Astrocyte of the cerebellum (primary cell): ENCODE results near the gene ROR1.

ENCODE experiments used
- DNase-seq: peaks from one replicate; pipeline ENCODE4 v3.0.0-alpha.2; 2011; ENCODE audit warnings: low read depth
- H3K4me3 ChIP-seq: 2 replicates; pipeline ENCODE4 v1.5.1; 2011; ENCODE audit warnings: mild to moderate bottlenecking, low read depth, low read length, moderate library complexity
- in situ Hi-C: cut with HindIII; loops from 2 replicates; pipeline ENCODE4 v1.10.0; 2017; ENCODE audit warnings: low sequenced_read_pairs
- TF ChIP-seq, protein P1 (sequence below): IDR thresholded peaks from 2 replicates; pipeline ENCODE4 v1.5.1; 2012; ENCODE audit warnings: low read length, low read depth, moderate library complexity, mild to moderate bottlenecking; ENCODE audit errors: missing control alignments

The ROR1 gene

GRCh38 chr1:63843884-63844283, 70.1 kb downstream of the ROR1 start:
- TF ChIP-seq, protein P1, sequence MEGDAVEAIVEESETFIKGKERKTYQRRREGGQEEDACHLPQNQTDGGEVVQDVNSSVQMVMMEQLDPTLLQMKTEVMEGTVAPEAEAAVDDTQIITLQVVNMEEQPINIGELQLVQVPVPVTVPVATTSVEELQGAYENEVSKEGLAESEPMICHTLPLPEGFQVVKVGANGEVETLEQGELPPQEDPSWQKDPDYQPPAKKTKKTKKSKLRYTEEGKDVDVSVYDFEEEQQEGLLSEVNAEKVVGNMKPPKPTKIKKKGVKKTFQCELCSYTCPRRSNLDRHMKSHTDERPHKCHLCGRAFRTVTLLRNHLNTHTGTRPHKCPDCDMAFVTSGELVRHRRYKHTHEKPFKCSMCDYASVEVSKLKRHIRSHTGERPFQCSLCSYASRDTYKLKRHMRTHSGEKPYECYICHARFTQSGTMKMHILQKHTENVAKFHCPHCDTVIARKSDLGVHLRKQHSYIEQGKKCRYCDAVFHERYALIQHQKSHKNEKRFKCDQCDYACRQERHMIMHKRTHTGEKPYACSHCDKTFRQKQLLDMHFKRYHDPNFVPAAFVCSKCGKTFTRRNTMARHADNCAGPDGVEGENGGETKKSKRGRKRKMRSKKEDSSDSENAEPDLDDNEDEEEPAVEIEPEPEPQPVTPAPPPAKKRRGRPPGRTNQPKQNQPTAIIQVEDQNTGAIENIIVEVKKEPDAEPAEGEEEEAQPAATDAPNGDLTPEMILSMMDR = no peak
- H3K4me3 ChIP-seq = no peak overlapping the region
- in situ Hi-C loops = no loop called here
- DNase-seq = no peak

DNA sequence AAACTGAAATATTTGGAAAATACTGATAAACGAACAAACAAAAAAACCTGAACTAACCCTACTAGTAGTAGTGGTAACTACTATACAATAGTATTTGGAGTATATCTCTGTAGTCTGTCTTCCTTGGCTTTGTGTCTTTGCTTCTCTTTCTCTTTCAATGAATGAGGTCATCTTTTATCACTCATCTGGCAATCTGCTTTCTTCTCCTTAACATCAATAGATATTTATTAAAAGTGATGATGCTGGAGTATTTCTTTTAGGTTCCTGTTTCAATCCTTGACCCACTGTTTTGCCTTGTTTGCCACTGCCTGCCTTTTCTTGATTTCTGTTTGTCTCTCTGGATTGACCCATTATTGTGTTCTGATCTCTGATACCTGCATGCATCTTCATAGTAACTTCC, 71.5 kb downstream of the ROR1 start:
- no peak overlapping the region for H3K4me3 ChIP-seq
- TF ChIP-seq, protein P1 = no peak
- in situ Hi-C loops = no loop called here
- DNase-seq = no peak

GRCh38 chr1:63847308-63847910, 73.6 kb downstream of the ROR1 start:
- no peak overlapping the region for H3K4me3 ChIP-seq
- TF ChIP-seq, protein P1 = no peak
- no peak for DNase-seq
- in situ Hi-C loops = no loop called here

- in situ Hi-C loops = no loop called here
- DNase-seq = no peak
- TF ChIP-seq, protein P1 = no peak
- H3K4me3 ChIP-seq = no peak overlapping the region
These were observed 74.9 kb downstream of the ROR1 start for GRCh38 chr1:63848733-63849132.

DNA sequence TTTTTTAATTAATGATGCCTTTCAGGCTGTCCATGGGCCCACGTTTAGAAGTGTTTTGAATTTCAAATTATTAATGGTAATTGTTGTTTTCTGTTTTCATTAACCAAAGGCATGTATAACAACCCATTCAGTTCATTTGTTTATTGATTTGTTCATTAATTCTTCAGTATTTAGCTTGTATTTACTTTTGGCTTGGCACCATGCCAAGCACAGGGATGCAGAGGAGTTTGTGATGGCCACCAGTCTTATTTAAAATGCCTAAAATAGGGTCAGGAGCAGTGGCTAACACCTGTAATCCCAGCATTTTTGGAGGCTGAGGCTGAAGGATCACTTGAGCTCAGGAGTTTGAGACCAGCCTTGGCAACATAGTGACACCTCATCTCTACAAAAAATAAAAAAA, 75.3 kb downstream of the ROR1 start:
- TF ChIP-seq, protein P1 = no peak
- H3K4me3 ChIP-seq = no peak overlapping the region
- DNase-seq = no peak
- in situ Hi-C loops = no loop called here

DNA sequence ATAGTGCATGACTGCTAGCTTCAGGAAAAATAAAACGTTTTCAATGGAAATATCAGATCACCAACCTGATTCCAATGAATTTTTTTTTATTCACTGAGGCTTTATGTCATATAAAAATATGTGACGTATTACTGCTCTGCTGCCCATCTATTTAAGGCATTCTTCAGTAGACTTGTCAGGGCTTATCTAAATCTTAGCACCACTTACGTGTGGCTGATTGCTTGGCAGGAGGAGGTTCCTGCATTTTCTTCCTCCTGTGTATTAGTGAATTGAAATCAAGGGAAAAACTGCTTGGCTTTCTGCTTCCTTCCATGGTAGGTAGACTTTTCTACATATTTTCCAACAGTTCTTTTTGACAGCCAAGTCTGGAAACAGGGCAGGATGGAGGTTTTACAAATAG, 80.3 kb downstream of the ROR1 start:
- no peak overlapping the region for H3K4me3 ChIP-seq
- TF ChIP-seq, protein P1 = no peak
- in situ Hi-C loops = no loop called here
- DNase-seq = no peak
